GM18519 (cell line): ENCODE results near the gene HAO2.
A peak's percentile ranks its signal among the peaks of the same experiment; 100 is the strongest.
"Not testable (repeated sequence)": the region's sequence is repeated elsewhere in the genome, so short reads cannot be mapped to it uniquely, and the experiment has no call there.

ENCODE experiments used
- ATAC-seq: cut with Tn5 transposase; IDR thresholded peaks from one replicate; pipeline ENCODE4 v1.9.1; 2021; ENCODE audit warnings: mild to moderate bottlenecking, moderate library complexity; ENCODE audit not compliant: unreplicated experiment, low FRiP score

Gene HAO2

GRCh38 chr1:119368554-119368953 is at the start of gene HAO2:
HAO2 (plus strand) TSS chr1:119368785; CDS start chr1:119381086, 12,301 bp downstream.
- ATAC-seq, result no peak

DNA sequence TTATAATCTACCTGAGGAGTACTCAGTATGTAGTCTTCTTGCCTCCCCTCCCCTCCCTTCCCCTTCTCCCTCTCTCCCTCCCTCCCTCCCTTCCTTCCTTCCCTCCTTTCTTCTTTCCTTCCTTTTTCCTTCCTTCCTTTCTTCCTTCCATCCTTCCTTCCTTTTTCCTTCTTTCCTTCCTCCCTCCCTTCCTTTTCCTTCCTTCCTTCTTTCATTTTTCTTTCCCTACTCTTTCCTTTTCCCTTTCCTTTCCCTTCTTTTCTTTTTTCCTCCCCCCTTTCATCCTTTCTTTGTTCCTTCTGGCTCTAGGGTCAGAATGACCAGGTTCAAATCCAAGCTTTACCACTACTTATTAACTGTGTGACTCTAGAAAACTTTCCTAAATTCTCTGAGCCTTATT is 48.5 kb upstream of the HAO2 start:
- ATAC-seq, result no peak

GRCh38 chr1:119321666-119322419 is 46.7 kb upstream of the HAO2 start:
- ATAC-seq, result no peak

GRCh38 chr1:119323216-119323982 is 45.2 kb upstream of the HAO2 start:
- peak; percentile 90 for ATAC-seq

DNA sequence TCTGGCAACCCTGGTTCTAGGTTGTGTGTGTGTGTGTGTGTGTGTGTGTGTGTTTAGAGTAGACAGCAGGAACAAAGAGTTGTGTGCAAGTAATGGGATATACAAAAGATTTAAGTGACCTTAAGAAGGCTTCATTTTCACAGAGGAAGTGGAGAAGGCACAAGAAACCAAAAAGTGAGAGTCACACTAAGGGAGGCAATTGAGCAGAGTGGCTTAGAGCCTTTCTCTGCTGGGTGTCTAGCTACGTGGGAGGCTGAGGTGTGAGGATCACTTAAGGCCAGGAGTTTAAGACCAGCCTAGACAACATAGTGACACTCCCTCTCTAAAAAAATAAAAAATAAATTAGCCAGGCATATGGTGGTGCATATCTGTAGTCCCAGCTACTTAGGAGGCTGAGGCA is 44.4 kb upstream of the HAO2 start:
- ATAC-seq, result no peak

DNA sequence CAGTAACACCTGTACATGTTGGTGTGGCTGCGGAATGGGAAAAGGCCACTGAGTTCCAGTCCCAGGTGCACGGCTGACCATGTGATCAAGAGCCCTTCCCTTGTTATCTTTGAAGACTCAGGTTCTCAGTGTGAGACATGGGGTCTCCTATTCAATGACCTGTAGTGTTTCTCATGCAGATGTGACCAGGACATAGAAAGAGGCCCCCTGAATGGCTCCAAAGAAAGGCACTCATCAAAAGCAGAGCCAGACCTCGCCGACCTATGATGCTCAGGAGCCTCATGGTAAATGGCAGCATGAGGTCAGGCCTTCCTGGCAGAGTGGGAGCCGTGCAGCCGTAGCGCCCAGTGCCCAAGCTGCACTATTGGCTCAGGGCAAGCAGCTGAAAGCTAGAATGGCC is 42.3 kb upstream of the HAO2 start:
- ATAC-seq, result no peak

GRCh38 chr1:119327094-119327449 is 41.5 kb upstream of the HAO2 start:
- ATAC-seq, result no peak

- no peak for ATAC-seq
Measured at GRCh38 chr1:119327450-119328155, 41.0 kb upstream of the HAO2 start.

DNA sequence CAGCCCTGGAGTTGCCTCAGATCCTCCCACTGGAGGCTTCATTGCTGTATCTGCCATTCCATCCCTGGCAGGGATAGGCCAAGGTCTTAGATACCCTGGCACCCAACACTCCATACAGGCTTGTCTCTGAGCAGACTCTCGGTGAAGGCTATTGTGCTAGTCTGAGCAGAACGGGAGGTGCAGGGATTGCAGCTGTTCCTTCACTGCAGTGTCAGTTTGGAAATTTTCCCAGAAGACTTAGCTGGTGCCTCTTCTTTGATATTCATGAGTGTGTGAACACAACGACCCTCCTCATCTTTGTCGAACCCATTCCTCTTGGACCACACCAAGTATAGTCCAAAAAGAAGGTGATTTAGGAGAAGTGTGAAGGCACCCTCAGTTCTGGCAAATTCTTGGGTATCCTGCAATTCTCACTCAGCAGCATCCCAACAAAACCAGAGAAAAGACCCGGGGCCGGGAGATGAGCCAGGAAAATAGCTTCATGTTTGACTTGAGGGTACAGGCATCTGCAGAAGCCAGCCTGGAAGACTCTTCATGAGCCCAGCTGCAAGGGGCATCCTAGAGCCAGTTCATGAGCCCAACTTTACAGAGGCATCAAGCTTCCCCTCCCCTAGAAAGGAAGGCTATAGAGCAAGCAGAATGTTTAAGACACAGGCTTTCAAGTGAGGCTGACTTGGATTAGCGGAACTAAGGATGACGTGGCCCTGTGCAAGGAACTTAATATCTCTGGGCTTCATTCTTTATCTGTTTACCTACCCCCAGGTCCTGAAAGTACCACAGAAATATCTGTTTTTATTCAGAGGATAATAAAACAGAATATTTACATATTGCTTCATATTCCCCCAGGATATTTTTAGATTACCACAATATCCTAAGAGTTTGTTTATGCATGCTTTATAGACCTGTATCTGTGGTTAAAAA is 38.8 kb upstream of the HAO2 start:
- no peak for ATAC-seq

DNA sequence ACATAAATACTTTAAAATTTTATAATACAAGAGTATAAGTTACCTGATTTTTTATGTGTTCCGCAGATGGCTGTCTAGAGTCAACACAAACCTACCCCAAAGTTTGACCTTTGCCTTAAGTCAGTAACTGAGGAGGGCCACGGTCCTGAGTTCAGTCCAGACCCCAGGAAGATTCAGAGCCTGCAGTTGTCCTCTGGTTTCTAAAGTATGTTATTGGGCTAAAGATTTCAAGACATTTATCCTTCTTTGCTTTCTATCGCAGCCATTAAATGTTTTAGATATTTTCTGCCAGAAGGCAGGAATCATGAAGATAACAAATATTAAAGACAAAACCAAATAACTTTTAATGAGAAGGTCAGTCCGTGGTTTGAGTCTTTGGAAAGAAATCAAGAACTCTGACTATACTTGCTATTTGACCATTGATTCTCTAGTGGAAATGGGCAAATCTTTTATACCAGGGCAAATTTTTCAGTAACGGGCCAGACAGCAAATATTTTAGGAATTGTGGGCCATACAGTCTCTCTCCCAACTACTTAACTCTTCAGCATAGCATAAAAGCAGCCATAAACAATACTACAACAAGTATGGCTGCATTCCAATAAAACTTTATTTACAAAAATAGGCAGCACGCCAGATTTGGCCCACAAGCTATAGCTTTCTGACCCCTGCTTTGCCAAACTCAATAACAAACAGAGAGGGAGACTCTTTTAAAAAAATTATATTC is 38.0 kb upstream of the HAO2 start:
- ATAC-seq, result no peak

DNA sequence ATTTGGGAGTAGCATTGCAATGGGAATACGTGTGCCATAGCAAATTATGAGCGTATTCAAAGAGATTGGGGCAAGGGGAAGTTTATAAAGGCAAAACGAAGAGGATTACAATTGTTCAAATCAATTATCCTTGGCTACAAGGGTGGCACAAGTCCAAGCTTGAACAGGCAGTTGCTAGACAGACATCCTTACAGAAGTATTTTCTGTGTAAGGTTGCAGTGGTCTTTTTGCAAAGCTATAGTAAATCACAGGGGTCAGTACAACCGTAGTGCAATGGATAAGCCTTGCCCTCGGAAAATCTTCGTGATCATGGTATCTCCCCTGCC is 37.4 kb upstream of the HAO2 start:
- no peak for ATAC-seq

GRCh38 chr1:119331915-119332314 is 36.7 kb upstream of the HAO2 start:
- ATAC-seq, result no peak

GRCh38 chr1:119332622-119333021 is 36.0 kb upstream of the HAO2 start:
- ATAC-seq, result no peak

- ATAC-seq, result no peak
Measured at GRCh38 chr1:119333163-119333896, 35.3 kb upstream of the HAO2 start.

GRCh38 chr1:119333897-119334250 is 34.7 kb upstream of the HAO2 start:
- not testable (repeated sequence) for ATAC-seq

DNA sequence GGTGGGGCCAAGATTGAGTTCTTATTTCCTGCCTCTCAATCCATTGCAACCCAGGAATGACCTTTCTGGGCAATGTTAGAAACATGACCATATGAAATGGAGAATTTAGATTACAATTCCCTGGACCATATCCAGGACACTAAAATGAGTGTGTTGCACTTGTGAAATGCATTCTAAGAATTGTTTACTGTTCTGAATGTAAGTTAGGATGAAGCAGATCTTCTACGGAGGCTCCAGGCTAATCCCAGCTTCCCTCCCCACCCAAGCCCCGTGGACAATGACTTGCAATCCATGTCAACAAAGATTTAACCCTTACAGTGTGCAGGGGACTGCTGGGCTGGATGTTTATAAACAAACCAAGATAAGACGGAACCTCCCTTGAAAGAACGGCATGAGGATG is 31.7 kb upstream of the HAO2 start:
- ATAC-seq, result no peak

- ATAC-seq, result no peak
Measured at GRCh38 chr1:119338004-119338403, 30.6 kb upstream of the HAO2 start.

- no peak for ATAC-seq
Measured at GRCh38 chr1:119338757-119339156, 29.8 kb upstream of the HAO2 start.

DNA sequence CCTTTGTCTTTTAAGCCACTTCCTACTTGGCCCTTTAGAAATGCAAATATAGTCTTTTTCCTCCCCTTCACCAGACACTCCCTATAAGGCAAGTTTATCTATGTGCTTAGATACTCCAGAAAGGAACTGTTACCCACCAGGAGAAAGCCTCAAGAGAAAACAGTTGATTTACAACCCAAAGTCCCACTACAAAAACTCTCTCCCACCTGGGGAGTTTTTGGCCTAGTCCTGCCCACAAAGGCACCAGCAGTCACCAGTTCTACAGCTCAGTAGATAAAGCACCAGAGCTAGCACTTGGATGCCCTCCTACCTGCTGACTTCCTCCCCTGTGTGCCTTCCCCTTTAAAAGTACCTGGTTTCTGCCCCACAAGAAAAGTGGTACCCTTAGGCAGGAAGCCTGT is 27.7 kb upstream of the HAO2 start:
- no peak for ATAC-seq
